ENCODE results near the gene PPP1R11. TPM values are rescaled to one million over a fixed set of nuclear protein-coding genes. Genes with fewer than 3 reads are reported as not detected.
A peak's percentile ranks its signal among the peaks of the same experiment; 100 is the strongest.
"Not testable (repeated sequence)": the region's sequence is repeated elsewhere in the genome, so short reads cannot be mapped to it uniquely, and the experiment has no call there.

PPP1R11 gene
- polyA plus RNA-seq, 3 donors = 49.3 to 107 (median 67.7) TPM

GRCh38 chr6:30031381-30031780 lies 35.6 kb upstream of the PPP1R11 start:
- Histone ChIP-seq H3K4me2 (replicated peaks; ENCODE audit: extremely low read depth, low read length, poor library complexity, severe bottlenecking) (no peak overlapping the region), H3K27me3 (ENCODE audit: control insufficient read depth in 2 of 2, insufficient read depth in 2 of 2, low read length in 2 of 2) (no peaks in the 10 kb centered on the region), H3K9me3 (replicated peaks in 1 of 2; ENCODE audit: control insufficient read depth in 1 of 2, insufficient read depth in 1 of 2, low read length in 2 of 2) (no peaks in the 10 kb centered on the region), H2AFZ (ENCODE audit: insufficient read depth, low read depth, low read length, poor library complexity, severe bottlenecking) (no peak overlapping the region), H3K9ac (ENCODE audit: insufficient read depth, low read length, poor library complexity, severe bottlenecking) (no peak overlapping the region), H3K4me1 (ENCODE audit: control insufficient read depth in 1 of 2, insufficient read depth in 2 of 2, low read length in 2 of 2) (peaks cover 19 to 22% of the 10 kb centered on the region in 2 donors), H3K27ac (ENCODE audit: low read depth in 1 of 2, low read length in 2 of 2) (no peak overlapping the region), H3K79me2 (ENCODE audit: insufficient read depth, low read length) (no peaks in the 10 kb centered on the region), H4K20me1 (ENCODE audit: insufficient read depth, low read length) (no peaks in the 10 kb centered on the region), H3K4me3 (replicated peaks in 1 of 3; ENCODE audit: low read depth in 2 of 3, low read length in 3 of 3) (no peak overlapping the region), H3K36me3 (replicated peaks in 1 of 2; ENCODE audit: control insufficient read depth in 1 of 2, insufficient read depth in 2 of 2, low read length in 2 of 2) (no peaks in the 10 kb centered on the region)
- Mint-ChIP-seq H3K27ac (no peak overlapping the region), H3K36me3 (peaks cover 2 to 5% of the 10 kb centered on the region in 2 donors), H3K4me1 (peaks cover 34% of the 10 kb centered on the region), H3K9me3 (peaks cover 0 to 3% (median 0%) of the 10 kb centered on the region in 7 donors), H3K4me3 (no peak overlapping the region), H3K27me3 (ENCODE audit: low read depth in 3 of 3) (peaks cover 0 to 2% (median 0%) of the 10 kb centered on the region in 3 donors)
- no peak for TF ChIP-seq CTCF (IDR thresholded peaks at IDR 0.05)
- intact Hi-C loops (cut with micrococcal nuclease) = no loop called here
- no peak for DNase-seq

DNA sequence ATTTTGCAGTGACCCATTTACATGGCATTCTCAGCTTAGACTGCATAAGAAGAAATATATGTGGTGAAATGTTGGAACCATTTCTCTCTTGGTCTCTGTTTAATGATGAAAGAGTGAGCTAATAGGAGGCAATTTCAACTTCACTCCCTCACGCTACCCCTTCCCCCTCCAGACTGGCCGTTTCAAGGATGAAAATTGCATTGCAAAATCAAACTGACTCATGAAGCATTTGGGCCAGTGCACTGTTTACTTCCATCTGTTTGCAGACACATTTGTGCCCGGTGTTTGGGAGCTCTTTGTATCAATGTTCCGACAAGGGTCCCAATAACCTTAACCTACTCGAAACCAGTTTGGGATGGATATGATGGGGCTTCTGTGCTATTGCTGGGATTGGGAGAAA lies 33.6 kb upstream of the PPP1R11 start:
- peak overlapping the region in 1 of 2 donors; percentile 28 for H3K27ac ChIP-seq (ENCODE audit: low read depth in 1 of 2, low read length in 2 of 2)
- WGBS (ENCODE audit: insufficient coverage) = 0% methylated on average over 1 of the region's 5 CpGs
- H3K79me2 ChIP-seq (ENCODE audit: insufficient read depth, low read length); H3K36me3 Mint-ChIP-seq; H3K9me3 Mint-ChIP-seq; H3K36me3 ChIP-seq (replicated peaks in 1 of 2; ENCODE audit: control insufficient read depth in 1 of 2, insufficient read depth in 2 of 2, low read length in 2 of 2); H3K4me2 ChIP-seq (replicated peaks; ENCODE audit: extremely low read depth, low read length, poor library complexity, severe bottlenecking); H4K20me1 ChIP-seq (ENCODE audit: insufficient read depth, low read length); H3K27me3 Mint-ChIP-seq (ENCODE audit: low read depth in 3 of 3); H3K9ac ChIP-seq (ENCODE audit: insufficient read depth, low read length, poor library complexity, severe bottlenecking); intact Hi-C loops (cut with micrococcal nuclease); H3K9me3 ChIP-seq (replicated peaks in 1 of 2; ENCODE audit: control insufficient read depth in 1 of 2, insufficient read depth in 1 of 2, low read length in 2 of 2); H3K4me3 ChIP-seq (replicated peaks in 1 of 3; ENCODE audit: low read depth in 2 of 3, low read length in 3 of 3); H3K27me3 ChIP-seq (ENCODE audit: control insufficient read depth in 2 of 2, insufficient read depth in 2 of 2, low read length in 2 of 2); H2AFZ ChIP-seq (ENCODE audit: insufficient read depth, low read depth, low read length, poor library complexity, severe bottlenecking): not testable (repeated sequence)
- peaks cover 19 to 22% of the 10 kb centered on the region in 2 donors for H3K4me1 ChIP-seq (ENCODE audit: control insufficient read depth in 1 of 2, insufficient read depth in 2 of 2, low read length in 2 of 2)
- Mint-ChIP-seq H3K4me1 (peaks cover 36% of the 10 kb centered on the region), H3K4me3 (peak overlapping the region in 1 of 2 donors; percentile 39), H3K27ac (peak overlapping the region in 3 of 7 donors; percentile 12 to 82 (median 69))
- DNase-seq = peak; percentile 69 to 86 (median 76)
